ENCODE results near the gene SPTBN4.

DNA sequence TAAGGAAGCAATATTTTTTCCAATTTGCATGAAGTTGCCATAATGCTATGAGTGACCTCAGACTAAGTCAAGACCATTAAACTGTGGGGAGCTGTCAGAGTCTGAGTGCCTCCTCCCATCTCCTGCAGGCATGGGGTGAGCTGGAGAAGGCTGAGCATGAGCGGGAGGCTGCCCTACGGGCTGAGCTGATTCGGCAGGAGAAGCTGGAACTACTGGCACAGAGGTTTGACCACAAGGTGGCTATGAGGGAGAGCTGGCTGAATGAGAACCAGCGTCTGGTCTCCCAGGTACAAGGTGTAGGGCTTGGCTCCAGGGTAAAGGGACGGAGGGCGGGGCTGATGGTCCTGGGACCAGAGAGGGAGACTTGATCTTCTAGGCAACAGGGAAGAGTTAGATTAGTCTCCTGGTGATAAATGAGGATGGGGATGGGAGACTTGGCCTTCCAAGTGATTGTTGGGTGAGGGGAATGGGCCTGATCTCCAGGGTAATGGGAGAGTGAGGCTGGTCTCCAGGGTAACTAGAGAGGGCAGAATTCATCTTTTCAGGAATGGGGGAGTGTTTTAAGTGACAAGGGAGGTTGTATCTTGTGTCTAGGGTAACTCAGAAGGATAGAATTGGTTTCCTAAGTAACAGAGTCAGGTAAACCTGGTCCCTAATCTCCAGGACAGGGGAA is 36.0 kb downstream of the SPTBN4 start:
- no peak for TF ChIP-seq GABPA (IDR thresholded peaks at IDR 0.05; ENCODE audit: low read depth)
- TF ChIP-seq ZNF384 (IDR thresholded peaks at IDR 0.05; ENCODE audit: borderline replicate concordance, low read depth, low read length), result no peak
- TF ChIP-seq EZH2 (IDR thresholded peaks at IDR 0.05; ENCODE audit: borderline replicate concordance, control insufficient read depth, low read depth, low read length), result no peak
- TF ChIP-seq CREB1 (IDR thresholded peaks at IDR 0.05; ENCODE audit: low read depth), result no peak
